Measurements from ENCODE around the gene CLDN6. TPM values are rescaled to one million over a fixed set of nuclear protein-coding genes. Genes with fewer than 3 reads are reported as not detected.
A peak's percentile ranks its signal among the peaks of the same experiment; 100 is the strongest.

Gene CLDN6
- total and polyA plus RNA-seq, 2 donors: 0.28 to 0.48 TPM

DNA sequence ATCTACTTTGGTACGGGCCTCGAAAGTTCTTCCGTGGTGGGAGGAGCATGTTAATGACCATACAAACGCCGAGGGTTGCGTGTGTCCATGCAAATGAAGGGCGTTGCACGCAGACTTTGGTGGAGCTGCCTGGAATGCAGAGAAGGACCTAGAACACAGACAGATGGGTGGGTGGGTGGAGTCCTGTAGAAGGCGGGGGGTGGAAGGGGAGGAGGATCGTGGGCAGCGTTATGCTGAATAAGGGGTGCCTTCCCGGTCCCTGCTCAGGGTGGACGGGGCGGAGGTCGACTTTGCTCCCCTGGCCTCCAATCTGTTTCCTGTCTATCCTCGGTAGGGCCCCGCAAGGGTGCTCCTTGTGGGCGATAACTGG is 49.6 kb downstream of the CLDN6 start:
- Histone ChIP-seq H3K27me3 (ENCODE audit: control insufficient read depth in 2 of 2, insufficient read depth in 1 of 2, low read length in 1 of 2) (peaks cover 48 to 57% of the 10 kb centered on the region in 2 donors), H3K9me3 (ENCODE audit: control insufficient read depth in 2 of 2, insufficient read depth in 1 of 2, low read length in 1 of 2) (peaks cover 0 to 33% of the 10 kb centered on the region in 2 donors), H3K36me3 (ENCODE audit: control insufficient read depth in 2 of 2, insufficient read depth in 2 of 2, low read length in 1 of 2) (peaks cover 11 to 22% of the 10 kb centered on the region in 2 donors), H3K4me3 (ENCODE audit: low read length in 2 of 2) (peak overlapping the region; percentile 27 to 84), H3K27ac (ENCODE audit: low read depth in 1 of 2, low read length in 1 of 2) (no peak overlapping the region), H3K4me1 (ENCODE audit: control insufficient read depth in 2 of 2, insufficient read depth in 2 of 2, low read length in 2 of 2) (peaks cover 35 to 53% of the 10 kb centered on the region in 2 donors)
- no peak for DNase-seq (ENCODE audit: low read depth in 6 of 9, low spot score in 9 of 9)
- WGBS: 25% methylated on average over 18 of the region's 18 CpGs

DNA sequence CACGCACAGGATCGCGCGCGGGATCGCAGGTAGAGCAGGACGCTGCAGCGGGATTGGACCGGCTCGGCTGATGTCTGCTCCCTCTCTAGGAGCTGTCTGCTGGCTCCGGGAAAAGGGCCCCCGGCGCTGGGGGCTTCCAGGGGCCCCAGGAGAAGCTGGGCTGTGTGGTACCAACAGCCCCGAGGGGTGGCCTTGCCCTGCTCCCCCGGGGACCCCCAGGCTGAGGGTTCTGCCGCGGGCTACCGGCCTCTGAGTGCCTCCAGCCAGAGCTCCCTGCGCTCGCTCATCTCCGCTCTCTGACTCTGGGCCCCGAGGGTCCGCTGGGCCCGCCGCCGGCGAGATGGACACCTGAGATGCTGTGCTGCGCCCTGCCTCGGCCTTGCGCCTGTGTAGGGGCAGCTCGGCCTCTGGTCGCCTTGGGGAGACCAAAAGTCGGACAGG is 50.2 kb downstream of the CLDN6 start:
- H3K36me3 ChIP-seq (ENCODE audit: control insufficient read depth in 2 of 2, insufficient read depth in 2 of 2, low read length in 1 of 2): peaks cover 6 to 17% of the 10 kb centered on the region in 2 donors
- WGBS: 64% methylated on average over 33 of the region's 33 CpGs
- peaks cover 0 to 30% of the 10 kb centered on the region in 2 donors for H3K9me3 ChIP-seq (ENCODE audit: control insufficient read depth in 2 of 2, insufficient read depth in 1 of 2, low read length in 1 of 2)
- H3K27ac ChIP-seq (ENCODE audit: low read depth in 1 of 2, low read length in 1 of 2): no peak overlapping the region
- H3K4me3 ChIP-seq (ENCODE audit: low read length in 2 of 2): no peak overlapping the region
- H3K27me3 ChIP-seq (ENCODE audit: control insufficient read depth in 2 of 2, insufficient read depth in 1 of 2, low read length in 1 of 2): peaks cover 51 to 63% of the 10 kb centered on the region in 2 donors
- DNase-seq (ENCODE audit: low read depth in 6 of 9, low spot score in 9 of 9): no peak
- H3K4me1 ChIP-seq (ENCODE audit: control insufficient read depth in 2 of 2, insufficient read depth in 2 of 2, low read length in 2 of 2): peaks cover 41 to 58% of the 10 kb centered on the region in 2 donors

DNA sequence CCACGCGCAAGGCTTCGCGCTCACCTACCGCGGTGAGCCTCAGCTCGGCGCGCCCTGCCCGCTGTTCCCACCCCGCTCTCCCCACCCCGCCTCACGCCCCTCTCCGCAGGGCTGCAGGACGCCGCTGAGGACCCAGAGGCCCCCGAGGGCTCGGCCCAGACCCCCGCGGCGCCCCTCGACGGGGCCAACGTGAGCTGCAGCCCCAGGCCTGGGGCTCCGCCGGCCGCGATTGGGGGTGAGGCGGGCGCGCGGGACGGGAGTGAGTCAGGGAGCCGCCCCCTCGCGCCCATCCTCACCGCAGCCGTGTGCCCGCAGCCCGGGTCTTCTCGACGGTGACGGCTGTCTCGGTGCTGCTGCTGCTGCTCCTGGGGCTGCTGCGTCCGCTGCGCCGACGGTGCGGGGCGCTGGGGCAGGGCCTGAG is 50.8 kb downstream of the CLDN6 start:
- Histone ChIP-seq H3K9me3 (ENCODE audit: control insufficient read depth in 2 of 2, insufficient read depth in 1 of 2, low read length in 1 of 2) (peaks cover 0 to 28% of the 10 kb centered on the region in 2 donors), H3K4me1 (ENCODE audit: control insufficient read depth in 2 of 2, insufficient read depth in 2 of 2, low read length in 2 of 2) (peaks cover 46 to 63% of the 10 kb centered on the region in 2 donors), H3K27ac (ENCODE audit: low read depth in 1 of 2, low read length in 1 of 2) (peak overlapping the region in 1 of 2 donors; percentile 18), H3K36me3 (ENCODE audit: control insufficient read depth in 2 of 2, insufficient read depth in 2 of 2, low read length in 1 of 2) (peaks cover under 1 to 13% of the 10 kb centered on the region in 2 donors), H3K27me3 (ENCODE audit: control insufficient read depth in 2 of 2, insufficient read depth in 1 of 2, low read length in 1 of 2) (peaks cover 56 to 68% of the 10 kb centered on the region in 2 donors), H3K4me3 (ENCODE audit: low read length in 2 of 2) (peak overlapping the region in 1 of 2 donors; percentile 27)
- DNase-seq (ENCODE audit: low read depth in 6 of 9, low spot score in 9 of 9): no peak
- WGBS: 21% methylated on average over 51 of the region's 51 CpGs

DNA sequence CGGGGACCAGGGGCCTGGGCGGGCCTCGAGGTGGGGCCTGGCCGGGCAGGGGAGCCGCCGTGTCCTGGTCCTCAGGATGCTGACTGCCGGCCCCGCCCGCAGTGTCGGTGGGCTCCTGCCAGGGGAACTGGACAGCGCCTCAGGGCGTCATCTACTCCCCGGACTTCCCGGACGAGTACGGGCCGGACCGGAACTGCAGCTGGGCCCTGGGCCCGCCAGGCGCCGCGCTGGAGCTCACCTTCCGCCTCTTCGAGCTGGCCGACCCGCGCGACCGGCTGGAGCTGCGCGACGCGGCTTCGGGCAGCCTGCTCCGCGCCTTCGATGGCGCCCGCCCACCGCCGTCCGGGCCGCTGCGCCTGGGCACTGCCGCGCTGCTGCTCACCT is 51.2 kb downstream of the CLDN6 start:
- Histone ChIP-seq H3K27me3 (ENCODE audit: control insufficient read depth in 2 of 2, insufficient read depth in 1 of 2, low read length in 1 of 2) (peaks cover 60 to 72% of the 10 kb centered on the region in 2 donors), H3K4me3 (ENCODE audit: low read length in 2 of 2) (peak overlapping the region in 1 of 2 donors; percentile 27), H3K9me3 (ENCODE audit: control insufficient read depth in 2 of 2, insufficient read depth in 1 of 2, low read length in 1 of 2) (peaks cover 0 to 28% of the 10 kb centered on the region in 2 donors), H3K27ac (ENCODE audit: low read depth in 1 of 2, low read length in 1 of 2) (peak overlapping the region in 1 of 2 donors; percentile 18), H3K4me1 (ENCODE audit: control insufficient read depth in 2 of 2, insufficient read depth in 2 of 2, low read length in 2 of 2) (peaks cover 50 to 67% of the 10 kb centered on the region in 2 donors), H3K36me3 (ENCODE audit: control insufficient read depth in 2 of 2, insufficient read depth in 2 of 2, low read length in 1 of 2) (peaks cover 0 to 9% of the 10 kb centered on the region in 2 donors)
- no peak for DNase-seq (ENCODE audit: low read depth in 6 of 9, low spot score in 9 of 9)
- 6% methylated on average over 46 of the region's 46 CpGs for WGBS

DNA sequence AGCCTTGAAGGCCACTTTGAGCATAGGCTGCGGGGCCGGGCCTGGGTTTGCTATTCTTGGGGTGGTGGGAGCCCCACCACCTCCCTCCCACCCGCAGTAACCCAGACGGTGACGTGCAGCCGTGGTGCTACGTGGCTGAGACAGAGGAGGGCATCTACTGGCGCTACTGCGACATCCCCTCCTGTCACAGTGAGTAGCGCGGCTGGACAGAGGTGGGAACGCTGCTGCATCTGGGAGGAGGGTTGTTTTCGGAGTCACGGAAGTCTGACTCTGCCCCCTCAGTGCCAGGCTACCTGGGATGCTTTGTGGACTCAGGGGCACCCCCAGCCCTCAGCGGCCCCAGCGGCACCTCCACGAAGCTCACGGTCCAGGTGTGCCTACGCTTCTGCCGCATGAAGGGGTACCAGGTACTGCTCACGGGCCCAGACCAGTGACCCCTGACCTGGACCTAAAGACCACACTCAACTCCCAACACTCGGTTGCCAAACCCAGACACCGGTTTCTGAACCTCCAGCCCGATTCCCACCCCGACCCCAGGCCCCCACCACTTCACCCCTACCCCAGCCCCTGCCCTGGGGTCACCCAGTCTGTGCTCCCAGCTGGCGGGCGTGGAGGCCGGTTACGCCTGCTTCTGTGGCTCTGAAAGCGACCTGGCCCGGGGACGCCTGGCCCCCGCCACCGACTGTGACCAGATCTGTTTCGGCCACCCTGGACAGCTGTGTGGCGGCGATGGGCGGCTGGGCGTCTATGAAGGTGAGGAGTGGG is 51.8 kb downstream of the CLDN6 start:
- Histone ChIP-seq H3K4me1 (ENCODE audit: control insufficient read depth in 2 of 2, insufficient read depth in 2 of 2, low read length in 2 of 2) (peaks cover 50 to 71% of the 10 kb centered on the region in 2 donors), H3K4me3 (ENCODE audit: low read length in 2 of 2) (no peak overlapping the region), H3K36me3 (ENCODE audit: control insufficient read depth in 2 of 2, insufficient read depth in 2 of 2, low read length in 1 of 2) (peaks cover 0 to 4% of the 10 kb centered on the region in 2 donors), H3K27ac (ENCODE audit: low read depth in 1 of 2, low read length in 1 of 2) (no peak overlapping the region), H3K27me3 (ENCODE audit: control insufficient read depth in 2 of 2, insufficient read depth in 1 of 2, low read length in 1 of 2) (peaks cover 60 to 73% of the 10 kb centered on the region in 2 donors), H3K9me3 (ENCODE audit: control insufficient read depth in 2 of 2, insufficient read depth in 1 of 2, low read length in 1 of 2) (peaks cover 0 to 28% of the 10 kb centered on the region in 2 donors)
- DNase-seq (ENCODE audit: low read depth in 6 of 9, low spot score in 9 of 9): no peak
- WGBS: 66% methylated on average over 39 of the region's 39 CpGs

Other genes starting within 250 kb of the CLDN6 start
- gene ELOB, start 240.9 kb downstream of the CLDN6 start, total RNA-seq: 349 TPM
- 287 TPM for gene ELOB, start 240.9 kb downstream of the CLDN6 start, polyA plus RNA-seq
- 0.05 TPM for gene PRSS33, start 230.6 kb downstream of the CLDN6 start, total RNA-seq
- 0.37 TPM for gene PRSS33, start 230.6 kb downstream of the CLDN6 start, polyA plus RNA-seq
- not detected for gene PRSS41, start 219.7 kb downstream of the CLDN6 start, total RNA-seq
- gene PRSS41, start 219.7 kb downstream of the CLDN6 start, polyA plus RNA-seq: not detected
- 1.2 TPM for gene PRSS21, start 200.9 kb downstream of the CLDN6 start, total RNA-seq
- 0.68 TPM for gene PRSS21, start 200.9 kb downstream of the CLDN6 start, polyA plus RNA-seq
- gene ZG16B, start 187.9 kb downstream of the CLDN6 start, total RNA-seq: 0.85 TPM
- 1.2 TPM for gene ZG16B, start 187.9 kb downstream of the CLDN6 start, polyA plus RNA-seq
- 0.42 TPM for gene PRSS22, start 160.0 kb downstream of the CLDN6 start, total RNA-seq
- gene PRSS22, start 160.0 kb downstream of the CLDN6 start, polyA plus RNA-seq: 4.1 TPM
- gene FLYWCH2, start 135.0 kb downstream of the CLDN6 start, total RNA-seq: 37.4 TPM
- 34.5 TPM for gene FLYWCH2, start 135.0 kb downstream of the CLDN6 start, polyA plus RNA-seq
- 9.6 TPM for gene FLYWCH1, start 106.3 kb downstream of the CLDN6 start, total RNA-seq
- gene FLYWCH1, start 106.3 kb downstream of the CLDN6 start, polyA plus RNA-seq: 34.1 TPM
- gene KREMEN2, start 53.9 kb downstream of the CLDN6 start, total RNA-seq: 18.2 TPM
- gene KREMEN2, start 53.9 kb downstream of the CLDN6 start, polyA plus RNA-seq: 3.1 TPM
- 11.2 TPM for gene PAQR4, start 48.8 kb downstream of the CLDN6 start, total RNA-seq
- 9.5 TPM for gene PAQR4, start 48.8 kb downstream of the CLDN6 start, polyA plus RNA-seq
- gene PKMYT1, start 37.7 kb downstream of the CLDN6 start, total RNA-seq: 16.5 TPM
- gene PKMYT1, start 37.7 kb downstream of the CLDN6 start, polyA plus RNA-seq: 5.3 TPM
- 0.19 TPM for gene CLDN9, start 5.3 kb downstream of the CLDN6 start, total RNA-seq
- 0.98 TPM for gene CLDN9, start 5.3 kb downstream of the CLDN6 start, polyA plus RNA-seq
- gene TNFRSF12A, start 2.2 kb upstream of the CLDN6 start, total RNA-seq: 5.1 TPM
- 46.9 TPM for gene TNFRSF12A, start 2.2 kb upstream of the CLDN6 start, polyA plus RNA-seq
- 19.0 TPM for gene HCFC1R1, start 5.8 kb upstream of the CLDN6 start, total RNA-seq
- 56.0 TPM for gene HCFC1R1, start 5.8 kb upstream of the CLDN6 start, polyA plus RNA-seq
- gene THOC6, start 5.9 kb upstream of the CLDN6 start, total RNA-seq: 37.6 TPM
- gene THOC6, start 5.9 kb upstream of the CLDN6 start, polyA plus RNA-seq: 36.8 TPM
- 0.38 TPM for gene BICDL2, start 18.8 kb upstream of the CLDN6 start, total RNA-seq
- 6.0 TPM for gene BICDL2, start 18.8 kb upstream of the CLDN6 start, polyA plus RNA-seq
- gene MMP25, start 28.4 kb upstream of the CLDN6 start, total RNA-seq: 0.80 TPM
- 2.9 TPM for gene MMP25, start 28.4 kb upstream of the CLDN6 start, polyA plus RNA-seq
- 175 TPM for gene IL32, start 47.5 kb upstream of the CLDN6 start, total RNA-seq
- gene IL32, start 47.5 kb upstream of the CLDN6 start, polyA plus RNA-seq: 343 TPM
- gene ZSCAN10, start 81.1 kb upstream of the CLDN6 start, total RNA-seq: 0.05 TPM
- 0.11 TPM for gene ZSCAN10, start 81.1 kb upstream of the CLDN6 start, polyA plus RNA-seq
- gene ZNF205, start 94.4 kb upstream of the CLDN6 start, total RNA-seq: 4.6 TPM
- gene ZNF205, start 94.4 kb upstream of the CLDN6 start, polyA plus RNA-seq: 9.3 TPM
- gene ZNF213, start 116.8 kb upstream of the CLDN6 start, total RNA-seq: 1.5 TPM
- gene ZNF213, start 116.8 kb upstream of the CLDN6 start, polyA plus RNA-seq: 5.2 TPM
- not detected for gene OR1F1, start 170.0 kb upstream of the CLDN6 start, total RNA-seq
- 0.02 TPM for gene OR1F1, start 170.0 kb upstream of the CLDN6 start, polyA plus RNA-seq
- gene ZNF200, start 217.0 kb upstream of the CLDN6 start, total RNA-seq: 8.6 TPM
- 10.0 TPM for gene ZNF200, start 217.0 kb upstream of the CLDN6 start, polyA plus RNA-seq
- 0.52 TPM for gene MEFV, start 238.4 kb upstream of the CLDN6 start, total RNA-seq
- gene MEFV, start 238.4 kb upstream of the CLDN6 start, polyA plus RNA-seq: 0.80 TPM